ENCODE results near the gene EXOC2.

Gene EXOC2, protein sequence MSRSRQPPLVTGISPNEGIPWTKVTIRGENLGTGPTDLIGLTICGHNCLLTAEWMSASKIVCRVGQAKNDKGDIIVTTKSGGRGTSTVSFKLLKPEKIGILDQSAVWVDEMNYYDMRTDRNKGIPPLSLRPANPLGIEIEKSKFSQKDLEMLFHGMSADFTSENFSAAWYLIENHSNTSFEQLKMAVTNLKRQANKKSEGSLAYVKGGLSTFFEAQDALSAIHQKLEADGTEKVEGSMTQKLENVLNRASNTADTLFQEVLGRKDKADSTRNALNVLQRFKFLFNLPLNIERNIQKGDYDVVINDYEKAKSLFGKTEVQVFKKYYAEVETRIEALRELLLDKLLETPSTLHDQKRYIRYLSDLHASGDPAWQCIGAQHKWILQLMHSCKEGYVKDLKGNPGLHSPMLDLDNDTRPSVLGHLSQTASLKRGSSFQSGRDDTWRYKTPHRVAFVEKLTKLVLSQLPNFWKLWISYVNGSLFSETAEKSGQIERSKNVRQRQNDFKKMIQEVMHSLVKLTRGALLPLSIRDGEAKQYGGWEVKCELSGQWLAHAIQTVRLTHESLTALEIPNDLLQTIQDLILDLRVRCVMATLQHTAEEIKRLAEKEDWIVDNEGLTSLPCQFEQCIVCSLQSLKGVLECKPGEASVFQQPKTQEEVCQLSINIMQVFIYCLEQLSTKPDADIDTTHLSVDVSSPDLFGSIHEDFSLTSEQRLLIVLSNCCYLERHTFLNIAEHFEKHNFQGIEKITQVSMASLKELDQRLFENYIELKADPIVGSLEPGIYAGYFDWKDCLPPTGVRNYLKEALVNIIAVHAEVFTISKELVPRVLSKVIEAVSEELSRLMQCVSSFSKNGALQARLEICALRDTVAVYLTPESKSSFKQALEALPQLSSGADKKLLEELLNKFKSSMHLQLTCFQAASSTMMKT

DNA sequence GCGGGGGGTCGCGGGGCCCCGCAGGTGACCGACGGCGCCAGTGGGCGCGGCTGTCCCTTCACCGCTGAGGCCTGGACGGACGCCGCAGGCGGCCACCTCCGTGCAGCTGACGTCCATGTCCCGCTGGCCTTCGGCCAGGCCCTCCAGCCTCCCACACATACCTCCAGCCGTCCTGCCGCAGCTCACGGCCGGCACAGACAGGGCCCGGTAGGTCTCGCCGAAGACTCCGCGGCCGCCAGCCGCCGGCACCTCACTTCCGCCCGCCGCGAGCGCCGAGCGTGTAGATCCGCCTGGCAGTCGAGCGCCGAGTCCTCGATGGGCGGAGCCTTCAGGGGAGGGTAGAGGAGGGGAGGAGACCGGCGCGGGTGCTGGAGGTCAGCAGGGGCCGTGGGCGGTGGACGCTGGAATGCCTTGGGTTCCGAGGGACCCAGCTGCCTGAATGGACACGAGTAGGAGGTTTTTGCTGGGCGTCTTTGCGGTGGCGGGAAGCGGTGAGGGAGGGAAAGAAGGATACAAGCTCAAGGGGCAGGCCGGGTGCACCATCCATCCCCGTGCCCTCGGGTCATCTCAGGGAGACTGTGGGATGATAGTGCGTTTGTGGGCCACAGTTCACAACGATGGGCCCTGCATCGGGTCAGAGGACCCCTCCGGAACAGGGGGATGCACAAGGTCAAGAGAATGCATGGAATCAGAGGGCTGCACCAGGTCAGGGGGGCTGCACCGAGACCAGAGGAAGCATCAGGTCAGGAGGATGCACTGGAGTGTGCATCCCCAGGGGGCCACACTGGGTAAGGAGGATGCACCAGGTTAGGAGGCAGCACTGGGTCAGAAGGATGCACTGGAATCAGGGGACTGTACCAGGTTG is at the start of gene EXOC2:
Gene EXOC2, minus strand, starts transcription at position 282 of the 865 bp plus-strand sequence. CDS start 55,321 bp downstream, outside the sequence.
- DNase-seq (ENCODE audit: low read depth), result peak; percentile 75

- no peak for DNase-seq (ENCODE audit: low read depth)
These were observed 48.7 kb upstream of the EXOC2 start for GRCh38 chr6:741410-742339.

DNA sequence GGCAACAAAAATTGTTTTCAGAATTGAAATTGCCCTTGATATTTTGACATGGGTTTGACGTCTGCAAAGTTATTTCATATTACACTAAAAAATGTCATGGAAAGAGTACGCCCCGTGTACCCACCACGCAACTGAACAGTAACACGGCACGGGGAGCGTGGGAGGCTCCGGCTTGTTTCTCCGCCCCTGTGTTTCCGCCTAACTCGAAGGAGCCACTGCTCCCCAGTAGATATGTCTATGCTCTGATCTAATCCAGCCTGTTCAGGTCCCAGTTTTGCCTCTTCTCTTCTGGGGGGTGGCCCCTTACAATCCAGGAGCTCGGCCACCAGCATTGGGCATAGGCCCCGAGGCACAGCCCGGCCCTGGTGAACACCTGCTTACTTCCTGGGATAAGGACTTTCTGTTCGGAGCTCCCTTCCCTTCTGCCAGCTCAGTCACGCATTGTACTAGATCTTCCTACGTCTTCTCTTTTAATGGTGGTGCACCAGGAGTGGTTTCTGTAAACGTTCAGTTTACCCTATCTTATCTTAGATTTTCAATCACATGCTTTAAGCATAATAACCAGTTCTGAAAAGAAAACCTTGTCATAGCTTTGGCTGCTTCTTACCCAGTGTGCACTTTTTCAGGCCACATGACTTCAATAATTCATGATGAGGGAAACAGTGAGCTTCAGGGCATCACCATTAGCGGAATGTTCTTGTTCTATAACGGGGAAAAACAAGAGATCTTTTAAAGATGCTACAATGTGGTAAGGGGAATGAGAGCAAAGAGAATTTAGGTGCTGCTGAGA is 43.9 kb upstream of the EXOC2 start:
- no peak for DNase-seq (ENCODE audit: low read depth)

GRCh38 chr6:733431-734219 is 40.7 kb upstream of the EXOC2 start:
- DNase-seq (ENCODE audit: low read depth), result no peak

GRCh38 chr6:731924-732323 is 39.0 kb upstream of the EXOC2 start:
- no peak for DNase-seq (ENCODE audit: low read depth)

- no peak for DNase-seq (ENCODE audit: low read depth)
These were observed 36.8 kb upstream of the EXOC2 start for GRCh38 chr6:729606-730320.

- DNase-seq (ENCODE audit: low read depth), result no peak
These were observed 34.9 kb upstream of the EXOC2 start for GRCh38 chr6:727856-728255.

GRCh38 chr6:723540-723939 is 30.6 kb upstream of the EXOC2 start:
- DNase-seq (ENCODE audit: low read depth), result no peak

- DNase-seq (ENCODE audit: low read depth), result no peak
These were observed 29.7 kb upstream of the EXOC2 start for GRCh38 chr6:722608-723007.

GRCh38 chr6:722077-722524 is 29.2 kb upstream of the EXOC2 start:
- peak; percentile 63 for DNase-seq (ENCODE audit: low read depth)

GRCh38 chr6:718345-718744 is 25.4 kb upstream of the EXOC2 start:
- DNase-seq (ENCODE audit: low read depth), result no peak

GRCh38 chr6:717135-717534 is 24.2 kb upstream of the EXOC2 start:
- DNase-seq (ENCODE audit: low read depth), result no peak

DNA sequence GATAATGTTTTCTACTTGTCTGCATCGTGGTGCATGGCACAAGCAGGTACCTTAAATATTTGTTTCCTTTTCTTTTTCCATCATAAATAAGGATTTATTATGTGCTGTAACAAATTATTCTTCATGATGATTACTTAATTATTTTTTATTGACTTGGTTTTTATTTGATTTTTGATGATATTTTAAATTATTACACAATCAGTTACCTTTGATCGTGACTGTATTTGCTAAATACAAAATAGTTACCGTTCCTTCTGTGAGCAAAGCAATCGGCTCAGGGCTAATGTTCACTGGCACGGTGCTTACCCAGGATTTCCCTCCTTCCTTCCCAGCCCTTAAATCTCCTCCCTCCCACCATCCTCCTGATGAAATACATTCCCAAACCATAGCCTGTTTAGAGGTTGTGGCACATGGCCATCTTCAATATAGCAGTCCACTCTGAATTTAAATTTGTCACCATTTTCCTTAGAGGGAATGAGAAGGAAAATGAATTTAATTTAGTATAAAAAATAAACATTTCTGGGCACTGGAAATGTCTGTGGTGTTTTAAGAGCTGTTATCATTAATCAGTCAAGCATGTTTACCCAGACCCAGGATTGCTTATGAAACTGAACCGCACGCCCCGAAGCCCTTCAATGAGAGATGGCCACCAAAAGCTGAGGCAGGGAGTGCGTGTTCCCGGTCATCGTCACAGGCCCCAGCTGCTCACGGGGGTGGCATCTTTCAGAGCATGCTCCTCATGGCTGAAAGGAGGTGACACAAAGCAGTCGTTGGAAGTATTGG is 23.0 kb upstream of the EXOC2 start:
- no peak for DNase-seq (ENCODE audit: low read depth)

DNA sequence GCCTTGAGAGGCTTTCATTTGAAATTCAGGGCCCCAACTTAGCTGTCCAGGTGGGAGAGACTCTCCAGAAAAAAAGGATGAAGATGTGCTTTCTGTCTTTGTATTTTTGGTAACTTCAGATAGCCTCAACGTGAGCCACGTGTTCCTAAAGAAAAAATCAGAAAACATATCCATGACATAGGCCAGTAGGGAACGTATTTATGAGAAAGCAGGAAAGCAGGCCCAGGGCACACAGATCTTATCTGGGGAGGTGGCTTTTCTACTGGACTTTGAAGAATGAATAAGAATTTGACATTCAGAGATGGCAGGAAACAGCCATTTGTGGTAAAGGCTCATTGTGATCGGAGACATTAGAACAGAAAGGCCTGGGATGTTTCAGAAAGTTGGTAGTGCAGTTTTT is 21.2 kb upstream of the EXOC2 start:
- no peak for DNase-seq (ENCODE audit: low read depth)

- DNase-seq (ENCODE audit: low read depth), result no peak
These were observed 20.4 kb upstream of the EXOC2 start for GRCh38 chr6:713351-713750.

DNA sequence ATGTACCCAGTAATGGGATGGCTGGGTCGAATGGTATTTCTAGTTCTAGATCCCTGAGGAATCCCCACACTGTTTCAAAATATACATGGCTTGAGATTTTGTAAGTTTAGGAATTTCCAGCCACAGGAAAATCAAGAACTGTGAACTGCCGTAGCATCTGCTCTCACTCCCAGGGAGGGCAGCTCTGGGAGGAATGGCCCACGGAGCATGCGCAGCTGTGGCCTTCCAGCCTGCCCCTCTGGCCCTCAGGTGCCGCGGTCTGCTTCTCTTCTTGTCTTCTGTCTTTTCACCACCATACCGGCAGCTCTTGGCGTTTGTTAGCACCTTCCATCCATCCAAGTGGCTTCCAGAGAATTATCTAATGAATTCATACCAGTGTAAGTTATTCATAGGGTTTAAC is 19.9 kb upstream of the EXOC2 start:
- no peak for DNase-seq (ENCODE audit: low read depth)

- no peak for DNase-seq (ENCODE audit: low read depth)
These were observed 19.0 kb upstream of the EXOC2 start for GRCh38 chr6:711925-712324.

Data from activated gamma-delta T cell treated with anti-CD3 and anti-CD28 coated beads, Interleukin-2, amount 50 U/mL, for 16 hours (primary cell).